PC-9 (cell line): ENCODE measurements around the gene REL.

Experiments
- EZH2 ChIP-seq: fragments of 200-600 bp; sonication (generic); IDR thresholded peaks from 2 replicates; pipeline ENCODE4 v1.8.0; 2017; ENCODE audit warnings: antibody characterized with exemption, low read depth
- TF ChIP-seq, protein P1 (sequence below): fragments of 200-600 bp; sonication (generic); conservative IDR thresholded peaks from 2 replicates; pipeline ENCODE4 v1.6.1; 2017; ENCODE audit warnings: mixed run types, antibody characterized with exemption, mild to moderate bottlenecking, moderate library complexity

DNA sequence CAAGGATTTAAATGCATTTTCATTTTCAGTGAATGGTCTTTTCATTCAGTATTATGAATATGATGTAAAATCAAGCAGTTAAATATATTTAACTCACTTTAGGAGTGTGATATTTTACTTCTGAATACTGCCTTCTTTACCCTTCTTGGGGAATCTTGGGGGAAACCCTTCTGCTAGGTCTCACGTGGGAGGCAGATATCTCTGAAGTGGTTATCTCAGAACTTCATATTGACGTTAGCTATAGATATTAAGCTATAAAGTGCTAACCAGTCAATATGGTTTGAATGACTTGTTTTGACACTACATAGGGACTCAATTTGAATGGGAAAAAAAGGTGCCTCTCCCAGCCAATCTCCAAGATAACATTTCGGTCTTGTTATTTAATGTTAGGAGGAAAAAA is 9.8 kb downstream of the REL start:
- TF ChIP-seq, protein P1, sequence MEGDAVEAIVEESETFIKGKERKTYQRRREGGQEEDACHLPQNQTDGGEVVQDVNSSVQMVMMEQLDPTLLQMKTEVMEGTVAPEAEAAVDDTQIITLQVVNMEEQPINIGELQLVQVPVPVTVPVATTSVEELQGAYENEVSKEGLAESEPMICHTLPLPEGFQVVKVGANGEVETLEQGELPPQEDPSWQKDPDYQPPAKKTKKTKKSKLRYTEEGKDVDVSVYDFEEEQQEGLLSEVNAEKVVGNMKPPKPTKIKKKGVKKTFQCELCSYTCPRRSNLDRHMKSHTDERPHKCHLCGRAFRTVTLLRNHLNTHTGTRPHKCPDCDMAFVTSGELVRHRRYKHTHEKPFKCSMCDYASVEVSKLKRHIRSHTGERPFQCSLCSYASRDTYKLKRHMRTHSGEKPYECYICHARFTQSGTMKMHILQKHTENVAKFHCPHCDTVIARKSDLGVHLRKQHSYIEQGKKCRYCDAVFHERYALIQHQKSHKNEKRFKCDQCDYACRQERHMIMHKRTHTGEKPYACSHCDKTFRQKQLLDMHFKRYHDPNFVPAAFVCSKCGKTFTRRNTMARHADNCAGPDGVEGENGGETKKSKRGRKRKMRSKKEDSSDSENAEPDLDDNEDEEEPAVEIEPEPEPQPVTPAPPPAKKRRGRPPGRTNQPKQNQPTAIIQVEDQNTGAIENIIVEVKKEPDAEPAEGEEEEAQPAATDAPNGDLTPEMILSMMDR: no peak
- TF ChIP-seq EZH2: no peak
